NCI-H510A treated with DMSO at 0.1 percent for 48 hours (cell line): Measurements from ENCODE around the gene COA4.
A peak's percentile ranks its signal among the peaks of the same experiment; 100 is the strongest.
"Not testable (repeated sequence)": the region's sequence is repeated elsewhere in the genome, so short reads cannot be mapped to it uniquely, and the experiment has no call there.

ENCODE experiments used
- DNase-seq: peaks from one replicate; lab custom pipeline; 2025; lab: John Stamatoyannopoulos, UW

COA4 gene

DNA sequence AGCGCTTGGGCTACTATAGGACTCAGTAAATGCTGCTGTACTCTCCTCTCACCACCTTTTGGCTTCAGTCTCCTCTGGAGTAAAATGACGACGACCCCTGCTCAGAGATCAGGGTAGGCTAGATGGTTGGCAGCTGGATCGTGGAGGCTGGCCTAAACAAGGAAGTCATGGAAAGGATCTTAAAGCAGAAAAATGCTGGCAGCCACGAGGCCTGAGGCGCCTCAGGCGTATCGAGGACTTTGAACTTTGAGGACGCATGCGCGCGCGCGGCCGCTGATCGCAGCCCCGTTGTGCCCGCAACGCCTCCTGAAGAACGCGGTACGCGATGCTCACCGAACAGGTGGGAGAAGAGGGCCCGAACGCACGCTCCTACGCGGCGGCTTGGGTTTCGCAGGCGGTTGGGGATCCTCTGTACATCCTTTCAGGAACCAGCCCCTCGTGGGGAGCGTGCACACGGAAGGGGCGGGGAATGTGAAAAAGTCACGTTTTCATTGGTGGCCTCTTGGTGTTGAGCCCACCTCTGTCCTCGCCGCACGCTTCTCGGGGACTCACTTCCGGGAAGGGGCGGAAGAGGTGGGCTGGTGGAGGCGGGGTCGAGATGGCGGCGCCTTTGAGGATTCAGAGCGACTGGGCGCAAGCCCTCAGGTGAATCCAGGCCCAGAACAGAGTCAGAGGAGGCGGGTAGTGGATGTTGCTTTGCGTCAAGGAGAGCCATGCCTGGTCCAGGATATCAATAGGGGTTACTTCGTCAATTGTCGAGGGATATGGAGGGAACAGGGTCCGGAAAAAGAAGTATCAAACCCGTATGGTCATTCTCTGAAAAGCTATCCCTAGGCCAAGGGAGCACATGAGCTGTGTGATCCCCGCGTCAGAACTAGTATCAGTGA, at the start of gene COA4, which contains the start of gene PAAF1:
Gene COA4 (minus strand): TSS at position 423 of the 887 bp plus-strand sequence. CDS start 3,468 bp downstream, outside the sequence.
Gene PAAF1 (plus strand): TSS at position 576 of the 887 bp plus-strand sequence. CDS start 23 bp downstream, at position 599.
- DNase-seq = peak; percentile 97

GRCh38 chr11:73921180-73921579, 44.5 kb upstream of the COA4 start:
- no peak for DNase-seq

GRCh38 chr11:73916435-73916834, 39.8 kb upstream of the COA4 start:
- no peak for DNase-seq

GRCh38 chr11:73914284-73914683, 37.6 kb upstream of the COA4 start:
- no peak for DNase-seq

- no peak for DNase-seq
Observed at GRCh38 chr11:73913472-73913871, 36.8 kb upstream of the COA4 start.

DNA sequence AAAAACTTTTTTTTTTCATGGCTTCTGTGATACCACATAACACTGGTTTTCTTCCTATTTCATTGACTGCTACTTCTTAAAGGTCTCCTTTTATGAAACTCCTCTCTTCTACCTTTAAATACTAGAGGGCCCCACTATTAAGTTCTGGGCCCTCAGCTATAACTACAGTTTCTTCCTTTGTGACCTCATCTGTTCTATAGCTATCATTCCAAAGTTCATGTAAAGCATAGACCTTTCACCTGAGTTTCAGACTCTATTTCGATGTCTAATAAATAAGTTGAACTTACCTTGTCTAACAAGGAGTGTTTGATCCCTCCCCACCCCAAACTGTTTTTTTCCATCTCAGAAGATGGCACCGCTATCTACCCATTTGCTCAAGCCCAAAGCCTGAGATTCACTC, 35.4 kb upstream of the COA4 start:
- DNase-seq = no peak

DNA sequence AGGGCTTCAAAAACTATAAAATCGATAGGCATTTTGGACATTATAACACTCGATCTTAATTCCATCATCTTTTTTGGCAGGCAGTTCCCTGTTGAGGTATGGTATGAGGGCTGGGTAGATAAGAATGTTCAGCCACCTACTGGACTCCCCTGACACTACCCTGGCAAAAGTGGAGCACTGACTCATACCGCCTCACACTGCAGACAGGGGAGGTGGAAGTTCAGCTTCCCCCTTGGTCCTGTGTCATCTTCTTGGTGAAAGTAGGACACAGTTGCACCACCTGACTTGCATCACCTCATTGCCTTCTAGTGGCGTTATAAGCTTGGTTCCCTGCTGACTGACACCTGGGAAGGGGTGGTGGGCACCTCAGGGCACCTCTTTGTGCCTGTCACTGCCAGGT, 30.5 kb upstream of the COA4 start:
- DNase-seq = no peak

GRCh38 chr11:73902303-73902702, 25.7 kb upstream of the COA4 start:
- DNase-seq = no peak

DNA sequence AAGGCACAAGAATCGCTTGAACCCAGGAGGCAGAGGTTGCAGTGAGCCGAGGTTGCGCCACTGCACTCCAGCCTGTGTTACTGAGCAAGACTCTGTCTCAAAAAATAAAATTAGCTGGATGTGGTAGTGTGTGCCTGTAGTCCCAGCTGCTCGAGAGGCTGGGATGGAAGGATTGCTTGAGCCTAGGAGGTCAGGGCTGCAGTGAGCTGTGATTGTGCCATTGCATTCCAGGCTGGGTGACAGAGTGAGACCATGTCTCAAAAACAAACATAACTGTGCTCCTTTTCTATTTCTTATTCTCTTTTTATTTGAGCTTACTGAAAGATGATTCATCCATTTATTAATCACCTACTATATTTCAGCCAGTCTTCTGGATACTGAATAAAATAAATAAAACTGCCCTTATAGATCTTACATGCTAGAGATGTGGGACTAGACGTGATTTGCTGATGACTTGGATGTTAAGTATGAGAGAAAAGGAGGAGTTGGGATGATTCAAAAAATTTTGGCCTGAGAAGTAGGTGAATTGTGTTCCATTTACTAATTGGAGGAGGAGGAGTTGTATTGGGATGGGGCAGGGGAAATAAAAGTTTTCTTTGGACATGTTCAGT, 18.2 kb upstream of the COA4 start:
- DNase-seq = no peak

- DNase-seq = no peak
Observed at GRCh38 chr11:73893041-73893440, 16.4 kb upstream of the COA4 start.

DNA sequence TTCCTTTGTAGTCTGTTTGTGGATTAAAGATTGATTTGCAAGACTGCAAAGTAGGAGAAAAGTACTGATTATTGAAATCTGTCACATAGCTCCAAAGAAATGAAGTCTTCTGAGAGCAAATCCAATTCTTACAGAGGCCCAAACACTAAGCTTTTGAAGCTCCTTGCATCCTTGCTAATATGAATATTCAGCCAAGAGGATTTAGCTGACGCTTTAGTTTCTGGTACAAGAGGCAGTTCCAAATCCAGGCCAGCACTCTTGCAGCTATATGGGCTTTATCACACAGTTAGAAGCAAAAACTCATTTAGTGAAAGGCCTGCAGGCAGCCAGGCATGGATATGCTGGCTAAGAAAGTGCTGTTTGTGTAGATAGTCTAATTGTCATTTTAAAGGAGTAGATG, 12.9 kb upstream of the COA4 start:
- no peak for DNase-seq

GRCh38 chr11:73889019-73889418, 12.4 kb upstream of the COA4 start:
- DNase-seq = no peak

DNA sequence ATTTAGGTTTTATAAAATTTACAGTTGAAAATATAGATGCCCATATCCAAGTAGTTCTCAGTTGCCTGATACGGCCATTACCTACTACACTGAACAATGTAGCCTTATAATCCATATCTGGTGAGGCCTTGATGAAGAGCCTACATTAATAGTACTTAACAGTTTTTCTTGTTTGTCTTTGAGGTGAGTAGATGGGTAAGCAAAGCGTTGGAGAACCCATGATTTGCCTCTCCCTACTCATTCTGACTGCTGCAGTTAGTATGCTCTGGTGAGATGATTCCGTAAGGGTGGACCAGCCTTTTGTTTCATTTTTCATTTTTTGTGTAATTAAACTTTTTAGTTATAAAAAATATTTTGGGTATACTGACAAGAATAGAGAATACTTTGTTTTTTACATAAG, 11.6 kb upstream of the COA4 start:
- DNase-seq = no peak

- no peak for DNase-seq
Observed at GRCh38 chr11:73883856-73884255, 7.2 kb upstream of the COA4 start.

GRCh38 chr11:73880449-73880848, 3.8 kb upstream of the COA4 start:
- not testable (repeated sequence) for DNase-seq

DNA sequence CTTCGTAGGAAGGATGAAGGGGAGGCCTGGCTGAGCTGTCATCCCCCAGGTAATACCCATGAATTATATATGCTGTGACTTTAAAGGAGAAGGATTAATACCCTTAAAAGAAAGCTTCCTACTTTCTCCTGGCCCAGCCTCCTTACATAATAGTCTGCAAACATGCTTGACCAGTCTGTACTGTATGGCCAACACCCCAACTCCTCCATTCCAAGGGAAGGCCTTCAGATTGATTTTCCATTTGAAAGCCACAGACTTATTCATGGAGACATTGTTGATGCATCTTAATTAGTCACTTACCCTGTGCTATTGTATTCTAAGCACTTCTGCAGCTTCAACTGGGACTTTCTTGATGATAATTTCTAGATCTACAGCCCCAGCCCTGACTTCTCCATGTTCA, 2.1 kb upstream of the COA4 start:
- no peak for DNase-seq

DNA sequence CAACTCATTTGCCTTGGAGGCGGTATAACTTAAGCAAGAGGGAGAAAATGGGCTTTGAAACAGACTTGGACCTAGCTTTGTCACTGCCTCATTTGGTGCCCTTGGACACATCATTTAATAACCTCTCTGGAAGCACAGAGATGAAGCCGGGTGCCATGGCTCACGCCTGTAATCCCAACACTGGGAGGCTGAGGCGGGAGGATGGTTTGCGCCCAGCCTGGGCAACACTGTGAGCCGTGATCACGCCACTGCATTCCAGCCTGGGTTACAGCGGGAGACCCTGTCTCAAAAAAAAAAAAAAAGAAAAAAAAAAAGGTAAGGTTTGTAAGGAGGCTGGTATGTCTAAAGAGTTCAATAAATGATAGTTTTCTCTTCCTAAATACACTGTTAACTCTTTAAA, 806 bp downstream of the COA4 start:
- peak; percentile 33 for DNase-seq

GRCh38 chr11:73875380-73875779, 1.3 kb downstream of the COA4 start:
- DNase-seq = no peak

GRCh38 chr11:73872749-73873357, 3.8 kb downstream of the COA4 start:
- DNase-seq = no peak

- no peak for DNase-seq
Observed at GRCh38 chr11:73870261-73870660, 6.4 kb downstream of the COA4 start.

GRCh38 chr11:73869332-73869949, 7.2 kb downstream of the COA4 start:
- no peak for DNase-seq

- no peak for DNase-seq
Observed at GRCh38 chr11:73866586-73866996, 10.1 kb downstream of the COA4 start.
